ENCODE data around the gene ST6GALNAC2. TPM values are rescaled to one million over a fixed set of nuclear protein-coding genes. Genes with fewer than 3 reads are reported as not detected.
"Not testable (repeated sequence)": the region's sequence is repeated elsewhere in the genome, so short reads cannot be mapped to it uniquely, and the experiment has no call there.

ST6GALNAC2 gene
- total and polyA plus RNA-seq, 7 experiments from 2014 or later = 0.48 to 7.5 (median 0.58) TPM; not detected in 4

GRCh38 chr17:76524598-76525512, 60.8 kb downstream of the ST6GALNAC2 start:
- Histone ChIP-seq H3K4me3 (ENCODE audit: low read length) (no peak overlapping the region), H3K36me3 (ENCODE audit: control insufficient read depth in 2 of 3, insufficient read depth in 3 of 3, low read length in 3 of 3) (no peaks in the 10 kb centered on the region), H3K27me3 (ENCODE audit: control insufficient read depth in 2 of 2, insufficient read depth in 2 of 2, low read length in 2 of 2) (no peaks in the 10 kb centered on the region), H3K27ac (ENCODE audit: low read depth, low read length) (no peak overlapping the region), H3K9me3 (ENCODE audit: control insufficient read depth in 2 of 3, low read length in 3 of 3) (no peaks in the 10 kb centered on the region), H3K4me1 (ENCODE audit: control insufficient read depth in 2 of 2, insufficient read depth in 2 of 2, low read length in 2 of 2) (peaks cover 12 to 37% of the 10 kb centered on the region in 2 donors)
- H3K27me3 Mint-ChIP-seq = peaks cover 0 to 11% (median 0%) of the 10 kb centered on the region in 5 donors
- peaks cover 0 to 2% (median 0%) of the 10 kb centered on the region in 11 donors for H3K9me3 Mint-ChIP-seq
- peak overlapping the region in 8 of 9 donors; percentile 19 to 89 (median 64) for H3K27ac Mint-ChIP-seq
- POLR2A ChIA-PET = interaction anchor here (0.7 to 1.4 kb wide), 4 partner anchors 31 to 201 kb away, joined by 3 read pairs; partner anchors contain the start of genes JMJD6, METTL23 and ST6GALNAC1
- ATAC-seq (no peak), DNase-seq (no peak)
- CTCF ChIA-PET = interaction anchor here (0.7 to 5.7 kb wide), 7 partner anchors 9 to 560 kb away, joined by 3 to 62 read pairs (median 11); no protein-coding TSS in a partner anchor
- no peaks in the 10 kb centered on the region for H3K36me3 Mint-ChIP-seq
- peaks cover 18 to 40% (median 35%) of the 10 kb centered on the region in 7 donors for H3K4me1 Mint-ChIP-seq
- H3K4me3 Mint-ChIP-seq = no peak overlapping the region
- intact Hi-C loops (cut with micrococcal nuclease) = no loop called here

GRCh38 chr17:76523084-76524037, 62.3 kb downstream of the ST6GALNAC2 start:
- Histone ChIP-seq H3K36me3 (ENCODE audit: control insufficient read depth in 2 of 3, insufficient read depth in 3 of 3, low read length in 3 of 3) (no peaks in the 10 kb centered on the region), H3K27ac (ENCODE audit: low read depth, low read length) (no peak overlapping the region), H3K4me1 (ENCODE audit: control insufficient read depth in 2 of 2, insufficient read depth in 2 of 2, low read length in 2 of 2) (peaks cover 11 to 22% of the 10 kb centered on the region in 2 donors), H3K9me3 (ENCODE audit: control insufficient read depth in 2 of 3, low read length in 3 of 3) (no peaks in the 10 kb centered on the region), H3K27me3 (ENCODE audit: control insufficient read depth in 2 of 2, insufficient read depth in 2 of 2, low read length in 2 of 2) (no peaks in the 10 kb centered on the region), H3K4me3 (ENCODE audit: low read length) (no peak overlapping the region)
- ChIA-PET CTCF (interaction anchor here (0.6 to 5.7 kb wide), 27 partner anchors 9 to 201 kb away, joined by 3 to 62 read pairs (median 5); partner anchors contain the start of genes AANAT and PRCD), POLR2A (interaction anchor here (0.8 to 2.2 kb wide), 9 partner anchors 11 to 204 kb away, joined by 3 to 5 read pairs (median 3); partner anchors contain the start of gene ST6GALNAC2)
- Mint-ChIP-seq H3K4me1 (peaks cover 16 to 31% (median 28%) of the 10 kb centered on the region in 7 donors), H3K4me3 (peak overlapping the region in 8 of 10 donors; percentile 10 to 71 (median 36)), H3K9me3 (peaks cover 0 to 3% (median 0%) of the 10 kb centered on the region in 11 donors), H3K27ac (peak overlapping the region in 8 of 9 donors; percentile 40 to 93 (median 72)), H3K36me3 (no peaks in the 10 kb centered on the region), H3K27me3 (peaks cover 0 to 11% (median 0%) of the 10 kb centered on the region in 5 donors)
- intact Hi-C loops (cut with micrococcal nuclease) = loop anchor here (1.0 to 2.0 kb wide), 5 partner anchors 24 to 192 kb away; no protein-coding TSS in a partner anchor
- DNase-seq (peak; percentile 66 to 89 (median 79)), ATAC-seq (peak; percentile 92)

GRCh38 chr17:76521683-76522082, 64.0 kb downstream of the ST6GALNAC2 start:
- peak overlapping the region in 6 of 9 donors; percentile 47 to 59 (median 58) for H3K27ac Mint-ChIP-seq
- not testable (repeated sequence) for ATAC-seq; H3K27me3 ChIP-seq (ENCODE audit: control insufficient read depth in 2 of 2, insufficient read depth in 2 of 2, low read length in 2 of 2); H3K9me3 Mint-ChIP-seq; H3K27me3 Mint-ChIP-seq; H3K4me3 ChIP-seq (ENCODE audit: low read length); H3K36me3 Mint-ChIP-seq; H3K27ac ChIP-seq (ENCODE audit: low read depth, low read length); H3K36me3 ChIP-seq (ENCODE audit: control insufficient read depth in 2 of 3, insufficient read depth in 3 of 3, low read length in 3 of 3); DNase-seq; H3K4me3 Mint-ChIP-seq; H3K9me3 ChIP-seq (ENCODE audit: control insufficient read depth in 2 of 3, low read length in 3 of 3)
- H3K4me1 ChIP-seq (ENCODE audit: control insufficient read depth in 2 of 2, insufficient read depth in 2 of 2, low read length in 2 of 2) = peaks cover 19 to 23% of the 10 kb centered on the region in 2 donors
- ChIA-PET POLR2A (interaction anchor here (0.8 kb wide), 1 partner anchor 607 kb away, joined by 3 read pairs; no protein-coding TSS in a partner anchor), CTCF (interaction anchor here (1.0 to 5.7 kb wide), 6 partner anchors 14 to 160 kb away, joined by 3 to 62 read pairs (median 6); no protein-coding TSS in a partner anchor)
- H3K4me1 Mint-ChIP-seq = peaks cover 11 to 32% (median 20%) of the 10 kb centered on the region in 7 donors
- intact Hi-C loops (cut with micrococcal nuclease) = loop anchor here in 1 of 2 donors (2.0 kb wide), 1 partner anchor 35 kb away; no protein-coding TSS in a partner anchor

GRCh38 chr17:76521262-76521661, 64.4 kb downstream of the ST6GALNAC2 start:
- ATAC-seq = no peak
- POLR2A ChIA-PET = interaction anchor here (0.8 kb wide), 1 partner anchor 607 kb away, joined by 3 read pairs; no protein-coding TSS in a partner anchor
- H3K27me3 Mint-ChIP-seq = peaks cover 0 to 6% (median 0%) of the 10 kb centered on the region in 5 donors

GRCh38 chr17:76519048-76519966, 66.4 kb downstream of the ST6GALNAC2 start:
- peaks cover 0 to 10% (median 0%) of the 10 kb centered on the region in 5 donors for H3K27me3 Mint-ChIP-seq
- H3K4me3 Mint-ChIP-seq = no peak overlapping the region
- no peak for DNase-seq
- peaks cover 0 to 5% (median 0%) of the 10 kb centered on the region in 11 donors for H3K9me3 Mint-ChIP-seq
- H3K27me3 ChIP-seq (ENCODE audit: control insufficient read depth in 2 of 2, insufficient read depth in 2 of 2, low read length in 2 of 2) = no peaks in the 10 kb centered on the region
- H3K36me3 Mint-ChIP-seq = peaks cover 0 to 1% (median 0%) of the 10 kb centered on the region in 5 donors
- no peaks in the 10 kb centered on the region for H3K9me3 ChIP-seq (ENCODE audit: control insufficient read depth in 2 of 3, low read length in 3 of 3)
- H3K36me3 ChIP-seq (ENCODE audit: control insufficient read depth in 2 of 3, insufficient read depth in 3 of 3, low read length in 3 of 3) = no peaks in the 10 kb centered on the region
- intact Hi-C loops (cut with micrococcal nuclease) = loop anchor here (5.0 kb wide), 3 partner anchors 67 to 218 kb away; partner anchors contain the start of genes MFSD11 (in 1 of the 2), SRSF2 (in 1 of the 2) and UBE2O (in 1 of the 2)
- no peak for ATAC-seq
- H3K27ac ChIP-seq (ENCODE audit: low read depth, low read length) = no peak overlapping the region
- CTCF ChIA-PET = interaction anchor here (0.5 to 1.2 kb wide), 4 partner anchors 12 to 194 kb away, joined by 3 to 5 read pairs (median 4); no protein-coding TSS in a partner anchor
- H3K27ac Mint-ChIP-seq = peak overlapping the region in 7 of 9 donors; percentile 32 to 100 (median 81)
- H3K4me1 Mint-ChIP-seq = peaks cover 25 to 50% (median 37%) of the 10 kb centered on the region in 7 donors
- H3K4me3 ChIP-seq (ENCODE audit: low read length) = no peak overlapping the region
- POLR2A ChIA-PET = interaction anchor here (2.4 kb wide), 1 partner anchor 18 kb away, joined by 10 read pairs; the partner anchor contains the start of gene RHBDF2
- peaks cover 36 to 42% of the 10 kb centered on the region in 2 donors for H3K4me1 ChIP-seq (ENCODE audit: control insufficient read depth in 2 of 2, insufficient read depth in 2 of 2, low read length in 2 of 2)

More at GRCh38 chr17:76521262-76521661, 64.4 kb downstream of the ST6GALNAC2 start:
- DNase-seq = no peak
- H3K4me1 Mint-ChIP-seq = peaks cover 11 to 36% (median 22%) of the 10 kb centered on the region in 7 donors
- H3K36me3 Mint-ChIP-seq = no peaks in the 10 kb centered on the region
- Histone ChIP-seq H3K4me1 (ENCODE audit: control insufficient read depth in 2 of 2, insufficient read depth in 2 of 2, low read length in 2 of 2) (peaks cover 24 to 27% of the 10 kb centered on the region in 2 donors), H3K36me3 (ENCODE audit: control insufficient read depth in 2 of 3, insufficient read depth in 3 of 3, low read length in 3 of 3) (no peaks in the 10 kb centered on the region), H3K27me3 (ENCODE audit: control insufficient read depth in 2 of 2, insufficient read depth in 2 of 2, low read length in 2 of 2) (no peaks in the 10 kb centered on the region), H3K27ac (ENCODE audit: low read depth, low read length) (no peak overlapping the region), H3K4me3 (ENCODE audit: low read length) (no peak overlapping the region), H3K9me3 (ENCODE audit: control insufficient read depth in 2 of 3, low read length in 3 of 3) (no peaks in the 10 kb centered on the region)
- H3K9me3 Mint-ChIP-seq = peaks cover 0 to 3% (median 0%) of the 10 kb centered on the region in 11 donors
- H3K4me3 Mint-ChIP-seq = no peak overlapping the region
- H3K27ac Mint-ChIP-seq = peak overlapping the region in 4 of 9 donors; percentile 24 to 59 (median 36)
- intact Hi-C loops (cut with micrococcal nuclease) = no loop called here
- CTCF ChIA-PET = interaction anchor here (1.0 to 5.7 kb wide), 4 partner anchors 14 to 161 kb away, joined by 3 to 62 read pairs (median 4); no protein-coding TSS in a partner anchor
